Activated naive CD4-positive, alpha-beta T cell treated with anti-CD3 and anti-CD28 coated beads, Interleukin-2, amount 10 ng/mL, durations not matched to agents 7 days and 5 days (primary cell): Measurements from ENCODE around the gene LRRC8B.

Source experiments
- CTCF ChIA-PET: fragments of 350-600 bp; sonication (Branson Sonifier 250); formaldehyde crosslinking; loops from one replicate; lab custom pipeline; 2021; ENCODE audit warnings: antibody characterized with exemption; lab: Charles Lee
- DNase-seq: peaks from one replicate; pipeline ENCODE4 v3.0.0-alpha.2; 2020
- H3K27ac Mint-ChIP-seq: one replicate; pipeline ENCODE4 v1.8.0; 2021; ENCODE audit warnings: mild to moderate bottlenecking, moderate library complexity, mixed read lengths
- H3K27me3 Mint-ChIP-seq: one replicate; pipeline ENCODE4 v1.8.0; 2021; ENCODE audit warnings: mild to moderate bottlenecking, mixed read lengths
- H3K36me3 Mint-ChIP-seq: one replicate; pipeline ENCODE4 v1.8.0; 2021; ENCODE audit warnings: mixed read lengths
- H3K4me1 Mint-ChIP-seq: one replicate; pipeline ENCODE4 v1.8.0; 2021; ENCODE audit warnings: mixed read lengths
- H3K4me3 Mint-ChIP-seq: one replicate; pipeline ENCODE4 v1.8.0; 2021; ENCODE audit warnings: mild to moderate bottlenecking, moderate library complexity, mixed read lengths
- H3K9me3 Mint-ChIP-seq: one replicate; pipeline ENCODE4 v1.8.0; 2021; ENCODE audit warnings: mixed read lengths

Gene LRRC8B

DNA sequence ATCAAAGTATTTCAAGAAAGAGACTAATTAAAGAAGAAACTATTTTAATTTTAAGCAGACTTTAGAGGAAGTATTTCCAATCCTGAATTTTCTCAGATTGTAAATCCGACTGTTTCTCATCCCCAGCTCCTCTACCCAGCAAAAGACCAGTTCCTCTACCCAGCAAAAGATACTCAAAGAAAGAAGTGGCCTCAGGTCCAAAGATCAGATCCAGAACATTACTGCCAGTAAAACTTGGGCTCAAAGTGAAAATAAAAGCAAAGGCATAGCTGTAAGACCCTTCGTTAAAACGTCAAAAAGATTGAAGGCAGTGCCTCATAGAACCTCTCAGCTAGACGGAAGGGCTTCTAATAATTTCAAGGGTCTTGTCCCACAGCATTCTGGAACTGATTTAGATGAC is 50.0 kb downstream of the LRRC8B start:
- no peaks in the 10 kb centered on the region for H3K27me3 Mint-ChIP-seq
- no peak overlapping the region for H3K4me3 Mint-ChIP-seq
- peaks cover 14% of the 10 kb centered on the region for H3K9me3 Mint-ChIP-seq
- no peak for DNase-seq
- CTCF ChIA-PET = interaction anchor here (0.6 kb wide), 1 partner anchor 11 kb away, joined by 4 read pairs; no protein-coding TSS in a partner anchor
- H3K27ac Mint-ChIP-seq = no peak overlapping the region
- peaks cover 54% of the 10 kb centered on the region for H3K36me3 Mint-ChIP-seq
- no peaks in the 10 kb centered on the region for H3K4me1 Mint-ChIP-seq

DNA sequence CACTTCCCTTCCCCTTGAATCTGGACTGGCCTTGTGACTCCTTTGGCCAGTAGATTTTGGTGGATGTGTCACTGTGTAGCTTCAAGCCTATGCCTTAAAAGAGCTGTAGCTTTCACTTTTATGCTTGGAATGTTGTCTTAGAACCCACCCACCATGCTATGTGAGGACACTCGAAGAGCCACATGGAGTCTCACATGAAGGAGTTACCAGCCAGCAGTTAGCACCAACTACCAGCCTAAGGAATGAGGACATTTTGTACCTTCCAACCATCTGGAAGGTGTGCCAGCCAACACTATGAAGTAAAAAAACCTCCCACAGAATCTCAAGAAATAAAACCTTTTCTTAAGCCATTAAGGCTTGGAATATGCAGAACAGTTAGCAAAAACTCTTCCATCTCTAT is 50.6 kb downstream of the LRRC8B start:
- Mint-ChIP-seq H3K9me3 (peaks cover 13% of the 10 kb centered on the region), H3K27ac (no peak overlapping the region), H3K4me1 (no peaks in the 10 kb centered on the region), H3K27me3 (no peaks in the 10 kb centered on the region), H3K36me3 (peaks cover 53% of the 10 kb centered on the region), H3K4me3 (no peak overlapping the region)
- no peak for DNase-seq
- CTCF ChIA-PET = interaction anchor here (0.6 kb wide), 1 partner anchor 11 kb away, joined by 4 read pairs; no protein-coding TSS in a partner anchor

DNA sequence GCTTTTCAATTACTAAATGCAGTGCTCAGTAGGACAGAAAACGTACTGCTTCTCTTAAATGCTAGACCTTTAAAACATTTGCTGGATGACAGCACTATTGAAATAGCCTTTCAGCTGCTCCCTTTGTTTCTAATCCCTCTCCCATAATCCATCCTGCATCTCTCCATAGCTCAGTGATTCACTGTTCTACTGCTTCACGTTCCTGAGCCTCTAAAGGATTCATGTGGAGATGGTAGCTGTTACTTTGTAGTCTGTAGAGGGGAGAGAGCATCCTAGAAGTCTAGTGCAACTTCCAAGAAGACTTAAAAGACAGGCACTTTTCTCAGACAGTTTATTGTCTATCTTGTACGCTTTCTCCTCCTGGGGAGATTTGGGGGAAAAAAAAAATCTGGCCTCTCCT is 51.4 kb downstream of the LRRC8B start:
- Mint-ChIP-seq H3K4me3 (no peak overlapping the region), H3K9me3 (peaks cover 6% of the 10 kb centered on the region), H3K27me3 (no peaks in the 10 kb centered on the region), H3K4me1 (no peaks in the 10 kb centered on the region), H3K36me3 (peaks cover 53% of the 10 kb centered on the region), H3K27ac (no peak overlapping the region)
- CTCF ChIA-PET = no interaction called here
- DNase-seq = no peak

DNA sequence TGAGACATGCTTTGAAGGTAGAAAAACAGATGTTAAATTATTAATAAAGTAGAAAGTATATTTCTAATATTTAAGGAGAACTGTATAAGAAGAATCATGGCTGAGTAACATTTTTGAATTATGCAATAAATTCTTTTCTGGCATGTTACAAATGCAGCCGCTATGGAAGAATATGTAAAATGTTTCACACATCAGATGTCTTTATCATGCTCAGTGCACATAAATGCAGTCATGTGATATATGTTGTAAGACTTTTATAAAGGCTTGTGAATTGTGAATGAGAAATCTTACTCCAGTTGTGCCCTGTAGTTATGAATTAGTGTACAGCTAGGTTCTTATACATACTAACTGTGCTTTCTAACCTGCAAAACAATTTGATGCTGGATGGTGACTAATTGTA is 53.5 kb downstream of the LRRC8B start:
- CTCF ChIA-PET = interaction anchor here (0.9 kb wide), 1 partner anchor 22 kb away, joined by 3 read pairs; no protein-coding TSS in a partner anchor
- H3K36me3 Mint-ChIP-seq = peaks cover 54% of the 10 kb centered on the region
- H3K4me1 Mint-ChIP-seq = peaks cover 7% of the 10 kb centered on the region
- no peak overlapping the region for H3K4me3 Mint-ChIP-seq
- no peak overlapping the region for H3K27ac Mint-ChIP-seq
- no peaks in the 10 kb centered on the region for H3K9me3 Mint-ChIP-seq
- H3K27me3 Mint-ChIP-seq = no peaks in the 10 kb centered on the region
- no peak for DNase-seq

DNA sequence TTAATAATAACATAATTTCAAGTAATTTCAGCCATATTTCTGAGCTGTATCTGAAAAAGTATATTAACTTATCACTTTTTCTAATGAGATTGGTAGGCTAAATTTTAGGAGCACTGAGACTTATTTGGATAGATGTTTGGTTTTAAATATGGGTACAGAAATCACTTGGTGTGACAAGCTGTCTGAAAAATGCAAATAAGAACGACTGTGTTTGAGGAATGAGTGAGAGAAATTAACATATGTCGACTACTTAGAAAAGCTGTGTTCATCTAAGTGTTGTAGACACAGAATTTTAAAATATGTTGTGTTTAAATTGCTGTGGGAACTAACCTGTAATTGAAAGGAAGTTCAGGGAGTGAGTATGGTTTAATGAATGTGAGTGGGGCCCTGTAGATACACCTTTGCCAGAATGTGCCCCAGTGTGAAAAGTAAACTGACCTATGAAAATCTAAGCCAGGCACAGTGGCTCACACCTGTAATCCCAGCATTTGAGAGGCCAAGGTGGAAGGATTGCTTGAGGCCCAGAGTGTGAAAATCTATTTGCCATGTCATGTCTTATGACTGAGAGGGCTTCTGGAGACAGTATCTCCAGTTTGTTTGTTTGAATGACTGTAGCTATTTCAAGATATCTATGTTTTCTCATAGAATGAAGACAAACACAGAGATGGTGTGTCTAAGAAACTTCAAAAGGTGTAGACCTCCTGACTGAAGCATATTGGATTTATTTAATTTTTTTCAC is 54.5 kb downstream of the LRRC8B start:
- Mint-ChIP-seq H3K9me3 (no peaks in the 10 kb centered on the region), H3K4me1 (peaks cover 7% of the 10 kb centered on the region), H3K36me3 (peaks cover 57% of the 10 kb centered on the region), H3K27ac (no peak overlapping the region), H3K27me3 (no peaks in the 10 kb centered on the region), H3K4me3 (no peak overlapping the region)
- no peak for DNase-seq
- CTCF ChIA-PET = interaction anchor here (0.9 to 1.3 kb wide), 3 partner anchors 21 to 97 kb away, joined by 3 read pairs; no protein-coding TSS in a partner anchor

DNA sequence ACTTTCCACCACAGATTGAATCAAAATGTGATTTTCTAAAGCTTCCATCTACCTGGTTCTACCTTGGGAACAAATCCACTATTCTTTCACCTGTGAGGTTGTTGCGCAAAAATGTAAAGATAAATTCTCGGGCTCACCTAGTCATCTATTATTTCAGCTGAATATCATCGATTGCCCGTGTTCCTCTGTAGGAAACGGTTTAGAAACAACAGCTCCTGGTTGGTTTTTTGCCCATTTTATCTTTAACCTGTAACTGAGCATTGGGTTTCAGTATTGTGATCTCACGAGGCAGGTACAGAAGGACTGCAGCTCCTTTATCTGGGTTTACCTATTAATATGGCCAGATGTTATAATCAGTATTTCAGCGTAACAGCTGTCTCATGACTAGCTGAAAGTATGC is 55.4 kb downstream of the LRRC8B start:
- no peaks in the 10 kb centered on the region for H3K9me3 Mint-ChIP-seq
- peaks cover 59% of the 10 kb centered on the region for H3K36me3 Mint-ChIP-seq
- CTCF ChIA-PET = interaction anchor here (1.0 to 2.0 kb wide), 4 partner anchors 11 to 98 kb away, joined by 3 to 7 read pairs (median 3); no protein-coding TSS in a partner anchor
- peaks cover 7% of the 10 kb centered on the region for H3K4me1 Mint-ChIP-seq
- H3K27me3 Mint-ChIP-seq = no peaks in the 10 kb centered on the region
- no peak overlapping the region for H3K27ac Mint-ChIP-seq
- no peak overlapping the region for H3K4me3 Mint-ChIP-seq
- no peak for DNase-seq

DNA sequence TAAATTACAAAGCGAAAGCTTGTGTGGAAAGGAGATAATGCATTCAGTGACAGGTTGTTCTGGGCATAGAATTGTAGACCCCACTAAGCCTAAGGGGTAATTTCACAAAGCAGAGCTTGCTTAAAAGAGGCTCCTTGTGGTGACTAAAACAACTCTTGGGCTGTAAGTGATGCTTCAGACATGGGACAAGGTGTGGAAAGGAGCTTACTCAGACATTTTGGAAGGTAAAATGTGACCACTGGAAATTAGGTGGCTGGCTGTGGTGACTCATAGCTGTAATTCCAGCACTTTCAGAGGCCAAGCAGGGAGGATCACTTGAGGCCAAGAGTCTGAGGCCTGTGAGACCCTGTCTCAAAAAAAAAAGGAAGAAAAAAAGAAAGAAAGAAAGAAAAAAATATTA is 57.2 kb downstream of the LRRC8B start:
- CTCF ChIA-PET = interaction anchor here (0.6 to 2.0 kb wide), 2 partner anchors 9 to 39 kb away, joined by 5 to 7 read pairs; no protein-coding TSS in a partner anchor
- no peak for DNase-seq
- no peaks in the 10 kb centered on the region for H3K9me3 Mint-ChIP-seq
- H3K27me3 Mint-ChIP-seq = no peaks in the 10 kb centered on the region
- H3K4me3 Mint-ChIP-seq = no peak overlapping the region
- no peak overlapping the region for H3K27ac Mint-ChIP-seq
- H3K36me3 Mint-ChIP-seq = peaks cover 67% of the 10 kb centered on the region
- H3K4me1 Mint-ChIP-seq = peaks cover 9% of the 10 kb centered on the region

DNA sequence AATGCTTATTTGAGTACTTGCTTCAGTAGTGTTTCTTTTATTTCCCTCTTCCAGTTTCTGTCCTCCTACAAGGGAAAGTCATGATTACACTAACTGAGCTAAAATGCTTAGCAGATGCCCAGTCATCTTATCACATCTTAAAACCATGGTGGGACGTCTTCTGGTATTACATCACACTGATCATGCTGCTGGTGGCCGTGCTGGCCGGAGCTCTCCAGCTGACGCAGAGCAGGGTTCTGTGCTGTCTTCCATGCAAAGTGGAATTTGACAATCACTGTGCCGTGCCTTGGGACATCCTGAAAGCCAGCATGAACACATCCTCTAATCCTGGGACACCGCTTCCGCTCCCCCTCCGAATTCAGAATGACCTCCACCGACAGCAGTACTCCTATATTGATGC is 57.9 kb downstream of the LRRC8B start:
- no peak for DNase-seq
- CTCF ChIA-PET = no interaction called here
- Mint-ChIP-seq H3K27ac (no peak overlapping the region), H3K9me3 (no peaks in the 10 kb centered on the region), H3K36me3 (peaks cover 71% of the 10 kb centered on the region), H3K4me3 (no peak overlapping the region), H3K27me3 (no peaks in the 10 kb centered on the region), H3K4me1 (peaks cover 10% of the 10 kb centered on the region)

DNA sequence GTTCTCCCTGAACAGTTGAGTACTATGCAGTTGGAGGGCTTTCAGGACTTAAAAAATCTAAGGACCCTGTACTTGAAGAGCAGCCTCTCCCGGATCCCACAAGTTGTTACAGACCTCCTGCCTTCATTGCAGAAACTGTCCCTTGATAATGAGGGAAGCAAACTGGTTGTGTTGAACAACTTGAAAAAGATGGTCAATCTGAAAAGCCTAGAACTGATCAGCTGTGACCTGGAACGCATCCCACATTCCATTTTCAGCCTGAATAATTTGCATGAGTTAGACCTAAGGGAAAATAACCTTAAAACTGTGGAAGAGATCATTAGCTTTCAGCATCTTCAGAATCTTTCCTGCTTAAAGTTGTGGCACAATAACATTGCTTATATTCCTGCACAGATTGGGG is 59.6 kb downstream of the LRRC8B start:
- H3K4me1 Mint-ChIP-seq = peaks cover 22% of the 10 kb centered on the region
- CTCF ChIA-PET = interaction anchor here (1.2 kb wide), 1 partner anchor 179 kb away, joined by 4 read pairs; no protein-coding TSS in a partner anchor

DNA sequence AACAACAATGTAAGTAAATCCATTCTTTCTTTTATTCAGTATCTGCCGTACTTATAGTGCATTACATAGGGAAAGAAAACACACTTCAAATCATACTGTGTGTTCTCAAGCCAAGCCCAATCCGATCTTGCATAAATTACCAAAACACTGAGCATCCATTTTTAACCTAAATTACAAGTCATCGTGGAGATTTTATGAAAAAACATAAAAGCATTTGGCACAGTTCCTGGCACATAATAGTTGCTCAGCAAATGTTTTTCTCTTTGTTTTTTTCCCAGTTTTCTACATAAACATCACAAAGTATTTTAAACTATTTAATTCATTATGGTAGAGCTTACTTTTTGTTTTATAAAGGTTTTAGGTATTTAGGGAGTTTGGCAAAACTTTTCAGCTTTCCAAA is 60.2 kb downstream of the LRRC8B start:
- Mint-ChIP-seq H3K27me3 (no peaks in the 10 kb centered on the region), H3K4me3 (no peak overlapping the region), H3K36me3 (peaks cover 81% of the 10 kb centered on the region), H3K4me1 (peaks cover 27% of the 10 kb centered on the region), H3K27ac (no peak overlapping the region), H3K9me3 (no peaks in the 10 kb centered on the region)
- CTCF ChIA-PET = interaction anchor here (0.9 to 1.2 kb wide), 2 partner anchors 10 to 178 kb away, joined by 3 to 4 read pairs; no protein-coding TSS in a partner anchor
- DNase-seq = no peak

More for the DNA sequence above, 59.6 kb downstream of the LRRC8B start:
- no peak overlapping the region for H3K4me3 Mint-ChIP-seq
- H3K27ac Mint-ChIP-seq = no peak overlapping the region
- no peak for DNase-seq
- H3K27me3 Mint-ChIP-seq = no peaks in the 10 kb centered on the region
- H3K36me3 Mint-ChIP-seq = peaks cover 79% of the 10 kb centered on the region
- H3K9me3 Mint-ChIP-seq = no peaks in the 10 kb centered on the region

DNA sequence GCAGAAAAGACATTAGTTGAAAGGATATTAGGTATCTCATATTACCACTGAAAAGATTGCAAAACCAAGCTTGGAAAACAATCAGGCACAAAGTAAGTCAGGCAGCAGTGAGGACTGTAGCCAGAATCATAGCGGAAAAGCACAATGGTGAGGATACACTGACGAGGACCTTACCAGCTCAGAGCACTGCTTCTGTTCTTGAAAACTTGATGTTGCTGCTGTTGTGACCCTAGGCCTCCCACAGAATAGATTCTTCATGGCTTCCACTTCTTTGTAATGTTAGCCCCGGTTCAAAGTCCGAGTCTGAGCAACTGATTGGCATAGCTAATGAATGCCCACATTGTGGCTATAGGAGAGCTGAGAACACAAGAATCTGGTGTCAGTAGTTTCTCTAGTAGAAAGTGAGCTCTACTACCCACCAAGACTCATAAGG is 63.1 kb downstream of the LRRC8B start:
- Mint-ChIP-seq H3K27ac (no peak overlapping the region), H3K4me3 (no peak overlapping the region), H3K36me3 (peaks cover 68% of the 10 kb centered on the region), H3K27me3 (no peaks in the 10 kb centered on the region), H3K9me3 (no peaks in the 10 kb centered on the region), H3K4me1 (peaks cover 38% of the 10 kb centered on the region)
- no peak for DNase-seq
- CTCF ChIA-PET = interaction anchor here (1.5 kb wide), 1 partner anchor 10 kb away, joined by 4 read pairs; no protein-coding TSS in a partner anchor

DNA sequence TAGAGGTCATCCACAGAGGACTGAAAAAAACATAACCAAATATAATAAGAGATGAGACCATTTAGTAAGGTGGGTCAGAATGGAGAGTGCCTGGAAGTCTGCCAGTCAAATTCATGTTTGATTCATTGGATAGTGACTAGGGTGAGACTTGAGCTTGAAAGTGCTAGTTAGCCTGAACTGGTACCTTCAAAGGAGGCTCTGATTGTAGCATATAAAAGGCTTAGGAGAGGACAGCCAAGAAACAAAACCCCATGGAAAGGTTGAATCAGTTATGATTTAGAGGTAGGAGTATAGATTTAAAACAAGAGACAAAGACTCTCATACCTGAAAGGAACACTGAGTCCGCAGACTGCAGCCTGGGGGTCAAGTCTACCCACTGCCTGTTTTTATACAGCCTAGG is 63.9 kb downstream of the LRRC8B start:
- CTCF ChIA-PET = no interaction called here
- Mint-ChIP-seq H3K9me3 (no peaks in the 10 kb centered on the region), H3K27ac (no peak overlapping the region), H3K36me3 (peaks cover 67% of the 10 kb centered on the region), H3K4me1 (peaks cover 46% of the 10 kb centered on the region), H3K27me3 (no peaks in the 10 kb centered on the region), H3K4me3 (no peak overlapping the region)
- no peak for DNase-seq

DNA sequence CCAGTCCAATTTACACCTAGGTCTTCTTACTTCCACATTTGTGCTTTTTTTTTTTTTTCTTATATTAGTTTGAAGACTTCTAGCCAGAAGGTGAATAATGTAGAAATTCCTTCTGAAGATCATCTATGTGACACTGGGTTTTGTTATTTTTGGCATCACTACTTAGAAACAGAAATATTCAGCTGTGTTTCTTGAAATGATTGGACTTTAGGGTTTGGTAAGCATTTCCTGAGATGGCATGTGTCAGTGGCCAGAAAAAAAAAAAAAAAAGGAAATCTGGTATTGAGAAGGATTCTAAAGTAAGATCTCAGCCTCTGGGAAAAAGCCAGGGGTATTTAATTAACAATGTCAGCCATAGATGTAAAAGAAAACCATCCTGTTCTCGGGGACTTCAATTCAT is 64.9 kb downstream of the LRRC8B start:
- CTCF ChIA-PET = interaction anchor here (0.7 to 1.0 kb wide), 2 partner anchors 35 to 106 kb away, joined by 5 to 6 read pairs; no protein-coding TSS in a partner anchor
- peaks cover 51% of the 10 kb centered on the region for H3K4me1 Mint-ChIP-seq
- H3K36me3 Mint-ChIP-seq = peaks cover 61% of the 10 kb centered on the region
- H3K9me3 Mint-ChIP-seq = no peaks in the 10 kb centered on the region
- no peak for DNase-seq
- no peak overlapping the region for H3K27ac Mint-ChIP-seq
- no peak overlapping the region for H3K4me3 Mint-ChIP-seq
- no peaks in the 10 kb centered on the region for H3K27me3 Mint-ChIP-seq

DNA sequence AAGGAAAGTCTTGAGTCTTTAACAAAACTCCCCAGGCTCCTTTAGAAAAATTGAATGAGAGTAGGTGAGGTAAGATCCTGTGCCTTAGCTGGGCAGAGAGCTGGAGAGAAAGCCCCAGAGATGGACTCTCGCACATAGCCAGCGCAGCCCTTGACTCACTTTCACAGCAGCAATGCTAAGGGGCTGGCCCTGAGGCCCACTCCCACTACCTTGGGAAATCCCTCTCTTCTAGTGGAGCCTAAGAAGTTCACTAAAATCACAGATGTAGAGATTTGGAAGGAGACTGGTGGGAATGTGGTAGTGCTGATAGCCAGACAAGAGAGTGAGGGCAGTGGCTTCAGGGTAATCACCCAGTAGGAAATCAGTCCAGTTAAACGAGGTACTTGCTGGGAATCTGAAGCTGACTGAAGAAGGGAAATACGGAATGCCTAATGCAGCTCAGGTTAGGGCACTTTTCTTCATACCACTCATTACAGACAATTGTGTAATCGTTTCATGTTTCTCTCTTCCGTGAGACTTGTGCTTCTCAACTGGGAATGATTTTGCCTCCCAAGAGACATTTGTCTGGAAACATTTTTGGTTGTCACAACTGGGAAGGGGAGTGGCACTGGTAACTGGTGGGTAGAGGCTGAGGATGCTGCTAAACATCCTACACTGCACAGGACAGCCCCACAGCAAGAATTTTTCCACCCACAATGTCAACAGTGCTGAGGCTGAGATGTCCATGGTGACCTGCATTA is 65.9 kb downstream of the LRRC8B start:
- no peaks in the 10 kb centered on the region for H3K9me3 Mint-ChIP-seq
- no peak overlapping the region for H3K27ac Mint-ChIP-seq
- CTCF ChIA-PET = interaction anchor here (1.0 to 2.4 kb wide), 3 partner anchors 9 to 107 kb away, joined by 3 to 7 read pairs (median 5); no protein-coding TSS in a partner anchor
- H3K27me3 Mint-ChIP-seq = no peaks in the 10 kb centered on the region
- DNase-seq = no peak
- H3K36me3 Mint-ChIP-seq = peaks cover 54% of the 10 kb centered on the region
- no peak overlapping the region for H3K4me3 Mint-ChIP-seq
- H3K4me1 Mint-ChIP-seq = peaks cover 54% of the 10 kb centered on the region
